SK-N-SH (cell line): ENCODE data around the gene GCLM.
"Not testable (repeated sequence)": the region's sequence is repeated elsewhere in the genome, so short reads cannot be mapped to it uniquely, and the experiment has no call there.

Experiments used
- CHD2 ChIP-seq: fragments of 150-350 bp; IDR thresholded peaks from 2 replicates; pipeline ENCODE4 v1.6.1; 2018; ENCODE audit warnings: low read length; ENCODE audit not compliant: partially characterized antibody
- CTCF ChIP-seq: fragments of 200-600 bp; sonication (generic); IDR thresholded peaks from 2 replicates; pipeline ENCODE4 v1.6.1; 2017; ENCODE audit warnings: antibody characterized with exemption, mild to moderate bottlenecking, moderate library complexity
- EP300 ChIP-seq, 2 experiments: IDR thresholded peaks; 2 replicates each; pipeline versions ENCODE4 v1.4.0 to v1.6.1; 2012; ENCODE audit warnings: borderline replicate concordance in 1 of 2, low read depth in 1 of 2, low read length in 1 of 2
- GABPA ChIP-seq: IDR thresholded peaks from 2 replicates; pipeline ENCODE4 v1.4.0; 2012; ENCODE audit warnings: low read depth, mild to moderate bottlenecking
- MAX ChIP-seq: IDR thresholded peaks from 2 replicates; pipeline ENCODE4 v1.4.0; 2012; ENCODE audit warnings: low read depth
- MEF2A ChIP-seq: IDR thresholded peaks from 2 replicates; pipeline ENCODE4 v1.4.0; 2012; ENCODE audit warnings: low read depth, borderline replicate concordance
- MXI1 ChIP-seq: IDR thresholded peaks from 2 replicates; pipeline ENCODE4 v1.6.1; 2012; ENCODE audit warnings: mild to moderate bottlenecking, low read depth, low read length, improper control_type of control experiment
- PBX3 ChIP-seq: IDR thresholded peaks from 2 replicates; pipeline ENCODE4; 2012
- RAD21 ChIP-seq: IDR thresholded peaks from 2 replicates; pipeline ENCODE4 v1.6.1; 2012; ENCODE audit warnings: mild to moderate bottlenecking, low read length
- RCOR1 ChIP-seq: fragments of 150-350 bp; IDR thresholded peaks from 2 replicates; pipeline ENCODE4 v1.6.1; 2017; ENCODE audit warnings: antibody characterized with exemption, low read length
- RXRA ChIP-seq: IDR thresholded peaks from 2 replicates; pipeline ENCODE4 v1.4.0; 2012; ENCODE audit warnings: low read depth, mild to moderate bottlenecking, borderline replicate concordance
- USF2 ChIP-seq: fragments of 150-350 bp; IDR thresholded peaks from 2 replicates; pipeline ENCODE4 v1.6.1; 2017; ENCODE audit warnings: antibody characterized with exemption, low read length, low read depth, borderline replicate concordance
- ZBTB33 ChIP-seq: IDR thresholded peaks from 2 replicates; pipeline ENCODE4 v1.4.0; 2012; ENCODE audit warnings: low read depth, borderline replicate concordance

GRCh38 chr1:93910880-93911279 is 1.6 kb upstream of the GCLM start:
- not testable (repeated sequence) for TF ChIP-seq EP300 (IDR thresholded peaks at IDR 0.05; ENCODE audit: borderline replicate concordance in 1 of 2, low read depth in 1 of 2, low read length in 1 of 2); RXRA; CTCF; MXI1; MEF2A; MAX; RCOR1; PBX3; ZBTB33; GABPA; CHD2; USF2; RAD21
